Epidermal melanocyte (primary cell): ENCODE data around the gene RBM19.
"Not testable (repeated sequence)": the region's sequence is repeated elsewhere in the genome, so short reads cannot be mapped to it uniquely, and the experiment has no call there.

Source experiments
- DNase-seq: peaks from one replicate; pipeline ENCODE4 v3.0.0; 2011; ENCODE audit warnings: low spot score; ENCODE audit not compliant: insufficient read length

Gene RBM19

GRCh38 chr12:113837084-113837483 is 129.0 kb downstream of the RBM19 start:
- DNase-seq = no peak

GRCh38 chr12:113835896-113836295 is 130.2 kb downstream of the RBM19 start:
- no peak for DNase-seq

- no peak for DNase-seq
Observed at GRCh38 chr12:113835433-113835832, 130.7 kb downstream of the RBM19 start.

- DNase-seq = no peak
Observed at GRCh38 chr12:113833422-113833821, 132.7 kb downstream of the RBM19 start.

GRCh38 chr12:113831476-113831875 is 134.6 kb downstream of the RBM19 start:
- DNase-seq = no peak

GRCh38 chr12:113831016-113831415 is 135.1 kb downstream of the RBM19 start:
- DNase-seq = no peak

- DNase-seq = no peak
Observed at GRCh38 chr12:113829212-113829611, 136.9 kb downstream of the RBM19 start.

GRCh38 chr12:113827539-113828114 is 138.5 kb downstream of the RBM19 start:
- DNase-seq = no peak

- DNase-seq = no peak
Observed at GRCh38 chr12:113826805-113827538, 139.2 kb downstream of the RBM19 start.

- DNase-seq = no peak
Observed at GRCh38 chr12:113825705-113826104, 140.4 kb downstream of the RBM19 start.

- DNase-seq = no peak
Observed at GRCh38 chr12:113823816-113824215, 142.3 kb downstream of the RBM19 start.

GRCh38 chr12:113823016-113823415 is 143.1 kb downstream of the RBM19 start:
- no peak for DNase-seq

- DNase-seq = no peak
Observed at GRCh38 chr12:113820842-113821241, 145.3 kb downstream of the RBM19 start.

- no peak for DNase-seq
Observed at GRCh38 chr12:113820309-113820708, 145.8 kb downstream of the RBM19 start.

GRCh38 chr12:113819495-113819894 is 146.6 kb downstream of the RBM19 start:
- DNase-seq = no peak

GRCh38 chr12:113818833-113819232 is 147.3 kb downstream of the RBM19 start:
- DNase-seq = no peak

GRCh38 chr12:113818283-113818682 is 147.8 kb downstream of the RBM19 start:
- no peak for DNase-seq

GRCh38 chr12:113816866-113817265 is 149.3 kb downstream of the RBM19 start:
- DNase-seq = no peak

GRCh38 chr12:113815031-113815430 is 151.1 kb downstream of the RBM19 start:
- DNase-seq = no peak

- DNase-seq = no peak
Observed at GRCh38 chr12:113813229-113813541, 152.9 kb downstream of the RBM19 start.

- DNase-seq = no peak
Observed at GRCh38 chr12:113812411-113813228, 153.5 kb downstream of the RBM19 start.

- not testable (repeated sequence) for DNase-seq
Observed at GRCh38 chr12:113809462-113810220, 156.5 kb downstream of the RBM19 start.
